ENCODE measurements around the gene RAD18.

GRCh38 chr3:8847317-8847716 lies 116.0 kb downstream of the RAD18 start:
- TF ChIP-seq, protein P1, sequence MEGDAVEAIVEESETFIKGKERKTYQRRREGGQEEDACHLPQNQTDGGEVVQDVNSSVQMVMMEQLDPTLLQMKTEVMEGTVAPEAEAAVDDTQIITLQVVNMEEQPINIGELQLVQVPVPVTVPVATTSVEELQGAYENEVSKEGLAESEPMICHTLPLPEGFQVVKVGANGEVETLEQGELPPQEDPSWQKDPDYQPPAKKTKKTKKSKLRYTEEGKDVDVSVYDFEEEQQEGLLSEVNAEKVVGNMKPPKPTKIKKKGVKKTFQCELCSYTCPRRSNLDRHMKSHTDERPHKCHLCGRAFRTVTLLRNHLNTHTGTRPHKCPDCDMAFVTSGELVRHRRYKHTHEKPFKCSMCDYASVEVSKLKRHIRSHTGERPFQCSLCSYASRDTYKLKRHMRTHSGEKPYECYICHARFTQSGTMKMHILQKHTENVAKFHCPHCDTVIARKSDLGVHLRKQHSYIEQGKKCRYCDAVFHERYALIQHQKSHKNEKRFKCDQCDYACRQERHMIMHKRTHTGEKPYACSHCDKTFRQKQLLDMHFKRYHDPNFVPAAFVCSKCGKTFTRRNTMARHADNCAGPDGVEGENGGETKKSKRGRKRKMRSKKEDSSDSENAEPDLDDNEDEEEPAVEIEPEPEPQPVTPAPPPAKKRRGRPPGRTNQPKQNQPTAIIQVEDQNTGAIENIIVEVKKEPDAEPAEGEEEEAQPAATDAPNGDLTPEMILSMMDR (IDR thresholded peaks at IDR 0.05; ENCODE audit: low read depth, low read length, missing input control) = no peak
- TF ChIP-seq JUND (IDR thresholded peaks at IDR 0.05) (no peak), RAD21 (IDR thresholded peaks at IDR 0.05) (no peak), GABPA (IDR thresholded peaks at IDR 0.05 in 1 of 2, conservative IDR thresholded peaks at IDR 0.05 in 1 of 2) (no peak), YY1 (IDR thresholded peaks at IDR 0.05) (no peak), RXRA (IDR thresholded peaks at IDR 0.05) (no peak), EGR1 (IDR thresholded peaks at IDR 0.05; ENCODE audit: low read depth in 2 of 2) (no peak), FOXA1 (IDR thresholded peaks at IDR 0.05) (no peak), REST (IDR thresholded peaks at IDR 0.05) (no peak)
- TF ChIP-seq, protein P2, sequence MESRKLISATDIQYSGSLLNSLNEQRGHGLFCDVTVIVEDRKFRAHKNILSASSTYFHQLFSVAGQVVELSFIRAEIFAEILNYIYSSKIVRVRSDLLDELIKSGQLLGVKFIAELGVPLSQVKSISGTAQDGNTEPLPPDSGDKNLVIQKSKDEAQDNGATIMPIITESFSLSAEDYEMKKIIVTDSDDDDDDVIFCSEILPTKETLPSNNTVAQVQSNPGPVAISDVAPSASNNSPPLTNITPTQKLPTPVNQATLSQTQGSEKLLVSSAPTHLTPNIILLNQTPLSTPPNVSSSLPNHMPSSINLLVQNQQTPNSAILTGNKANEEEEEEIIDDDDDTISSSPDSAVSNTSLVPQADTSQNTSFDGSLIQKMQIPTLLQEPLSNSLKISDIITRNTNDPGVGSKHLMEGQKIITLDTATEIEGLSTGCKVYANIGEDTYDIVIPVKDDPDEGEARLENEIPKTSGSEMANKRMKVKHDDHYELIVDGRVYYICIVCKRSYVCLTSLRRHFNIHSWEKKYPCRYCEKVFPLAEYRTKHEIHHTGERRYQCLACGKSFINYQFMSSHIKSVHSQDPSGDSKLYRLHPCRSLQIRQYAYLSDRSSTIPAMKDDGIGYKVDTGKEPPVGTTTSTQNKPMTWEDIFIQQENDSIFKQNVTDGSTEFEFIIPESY (IDR thresholded peaks at IDR 0.05) = no peak

Measured in liver (tissue), 3 donors.